Measurements from ENCODE around the gene SNRPN.
"Not testable (repeated sequence)": the region's sequence is repeated elsewhere in the genome, so short reads cannot be mapped to it uniquely, and the experiment has no call there.

The SNRPN gene

DNA sequence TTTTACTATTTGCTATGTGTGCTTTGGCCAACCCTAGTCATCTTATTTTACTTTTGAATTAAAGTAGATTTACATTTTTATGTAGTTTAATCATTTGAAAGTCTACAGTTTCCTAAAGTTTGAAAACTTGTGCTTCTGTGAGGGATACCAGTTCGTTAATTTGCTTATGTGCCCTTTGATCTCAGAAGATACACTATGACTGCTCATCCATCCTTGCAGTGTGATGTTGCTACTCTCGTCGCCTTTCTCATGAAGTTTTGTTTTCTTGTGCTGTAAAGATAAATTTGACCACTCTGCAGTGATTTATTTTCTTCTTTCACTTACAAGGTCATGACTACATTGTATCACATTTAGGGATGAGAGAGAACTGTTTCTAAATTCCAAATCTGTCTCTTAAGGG lies 16.3 kb downstream of the SNRPN start:
- DNase-seq (ENCODE audit: low read depth): no peak

DNA sequence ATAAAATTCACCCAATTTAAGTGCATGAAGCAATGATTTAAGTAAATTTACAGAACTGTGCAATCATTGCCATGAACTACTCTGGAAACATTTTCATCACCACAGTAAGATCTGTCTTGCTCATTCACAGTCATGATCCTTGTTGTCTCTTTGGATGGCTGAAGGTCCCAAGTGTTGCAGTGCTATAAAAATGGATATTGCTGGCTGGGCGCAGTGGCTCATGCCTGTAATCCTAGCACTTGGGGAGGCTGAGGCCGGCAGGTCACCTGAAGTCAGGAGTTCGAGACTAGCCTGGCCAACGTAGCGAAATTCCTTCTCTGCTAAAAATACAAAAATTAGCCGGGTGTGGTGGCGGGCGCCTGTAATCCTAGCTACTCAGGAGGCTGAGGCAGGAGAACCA lies 17.0 kb downstream of the SNRPN start:
- no peak for DNase-seq (ENCODE audit: low read depth)

DNA sequence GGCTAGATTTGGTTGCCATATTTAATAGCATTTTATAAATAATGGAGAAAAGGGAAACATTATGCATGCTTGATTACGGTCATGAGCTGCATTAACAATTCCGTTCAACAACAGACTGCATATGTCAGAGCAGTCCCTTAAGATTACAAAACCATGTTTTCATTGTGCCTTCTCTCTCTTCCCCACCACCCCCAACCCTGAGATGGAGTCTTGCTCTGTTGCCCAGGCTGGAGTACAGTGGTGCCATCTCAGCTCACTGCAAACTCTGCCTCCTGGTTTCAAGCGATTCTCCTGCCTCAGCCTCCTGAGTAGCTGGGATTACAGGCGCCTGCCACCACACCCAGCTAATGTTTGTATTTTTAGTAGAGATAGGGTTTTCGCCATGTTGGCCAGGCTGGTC lies 17.9 kb downstream of the SNRPN start:
- DNase-seq (ENCODE audit: low read depth): not testable (repeated sequence)

DNA sequence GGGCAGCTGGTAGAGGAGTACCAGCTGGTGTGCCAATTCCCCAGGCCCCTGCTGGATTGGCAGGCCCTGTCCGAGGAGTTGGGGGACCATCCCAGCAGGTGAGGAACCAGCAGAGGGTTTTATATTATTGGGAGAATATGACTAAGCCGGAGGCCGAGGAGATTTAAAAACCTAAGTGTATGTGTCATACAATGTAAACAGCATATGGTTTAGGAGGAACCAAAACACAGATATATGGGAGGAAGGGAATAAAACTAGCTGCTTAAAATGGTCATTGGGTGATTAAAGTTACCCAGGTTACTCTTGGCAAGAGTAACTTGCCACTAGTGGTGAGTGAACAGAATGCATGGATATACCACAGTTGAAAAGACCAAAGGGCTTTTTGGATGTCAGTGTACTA lies 22.1 kb downstream of the SNRPN start:
- no peak for DNase-seq (ENCODE audit: low read depth)

DNA sequence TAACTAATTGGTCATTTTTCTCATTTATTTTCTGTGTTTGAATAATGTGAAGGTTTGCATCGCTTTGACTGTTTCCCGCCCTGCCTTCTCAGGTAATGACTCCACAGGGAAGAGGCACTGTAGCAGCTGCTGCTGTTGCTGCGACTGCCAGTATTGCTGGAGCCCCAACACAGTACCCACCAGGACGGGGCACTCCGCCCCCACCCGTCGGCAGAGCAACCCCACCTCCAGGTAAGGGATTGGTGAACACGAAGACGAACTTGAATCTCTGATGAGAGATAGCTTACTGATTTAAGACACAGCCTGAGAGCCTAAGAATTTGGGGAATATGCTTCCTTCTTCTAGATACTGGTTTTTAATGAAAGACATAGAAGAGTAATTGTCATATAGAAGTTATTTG lies 22.9 kb downstream of the SNRPN start:
- no peak for DNase-seq (ENCODE audit: low read depth)

- DNase-seq (ENCODE audit: low read depth): no peak
Measured at GRCh38 chr15:24985224-24985623, 30.4 kb downstream of the SNRPN start.

- no peak for DNase-seq (ENCODE audit: low read depth)
Measured at GRCh38 chr15:24986653-24987052, 31.9 kb downstream of the SNRPN start.

DNA sequence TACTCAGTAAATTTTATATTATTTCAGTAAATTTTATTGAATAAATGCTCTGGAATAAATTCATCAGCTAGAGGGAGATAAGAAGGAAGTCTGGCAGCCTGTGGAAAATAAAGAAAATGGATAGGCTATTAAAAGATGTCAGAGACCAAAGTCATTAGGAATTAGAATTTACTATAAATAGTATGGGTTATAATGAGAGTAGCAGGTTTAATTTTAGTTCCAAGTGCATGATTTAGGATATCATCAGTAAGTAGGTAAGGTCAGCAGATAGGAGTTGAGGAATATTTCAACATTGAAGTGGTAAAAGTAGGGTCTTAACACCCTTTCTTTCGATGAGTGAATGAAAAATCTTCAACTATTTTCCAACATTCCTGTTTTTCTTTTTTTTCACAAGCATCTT lies 64.6 kb downstream of the SNRPN start:
- DNase-seq (ENCODE audit: low read depth): no peak

DNA sequence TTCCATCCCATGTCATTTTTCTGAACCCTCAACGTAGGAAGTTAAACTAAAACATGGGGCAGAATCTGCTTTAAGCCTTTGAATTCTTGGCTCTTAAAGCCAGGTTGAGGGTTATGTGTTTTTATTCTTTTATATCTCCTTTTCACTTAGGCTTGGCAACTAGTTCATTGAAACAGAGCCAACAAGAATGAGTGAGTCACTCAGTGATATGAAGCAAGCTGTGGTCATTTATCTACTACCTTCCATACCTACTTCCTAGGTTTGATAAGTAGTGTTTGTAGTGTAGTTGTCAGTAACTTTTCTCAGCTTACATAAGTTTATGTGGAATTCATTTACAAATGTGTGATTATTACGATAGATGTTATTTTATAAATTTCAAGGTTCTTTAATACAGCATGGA lies 67.4 kb downstream of the SNRPN start:
- no peak for DNase-seq (ENCODE audit: low read depth)

Measured in activated T-cell treated with anti-CD3 and anti-CD28 coated beads for 48 hours (primary cell).